Lower leg skin (tissue), 4 donors: ENCODE measurements around the gene HMG20A. TPM values are rescaled to one million over a fixed set of nuclear protein-coding genes. Genes with fewer than 3 reads are reported as not detected.

Experiments
- DNase-seq, 2 donors: peaks; one replicate each; pipeline ENCODE4 v3.0.0-alpha.2; 2019; ENCODE audit warnings: low spot score in 2 of 2
- H3K4me3 ChIP-seq: fragments of 200-600 bp; sonication (generic); 2 replicates; pipeline ENCODE4 v1.5.1; 2017; ENCODE audit warnings: mild to moderate bottlenecking, low read depth; ENCODE audit not compliant: poor library complexity, severe bottlenecking
- POLR2A ChIP-seq, 2 donors: fragments of 450-650 bp; IDR thresholded peaks; one replicate each; pipeline ENCODE4 v1.6.1; 2016 to 2017; ENCODE audit warnings: antibody characterized with exemption in 2 of 2, mild to moderate bottlenecking in 1 of 2, moderate library complexity in 1 of 2
- WGBS, 2 donors: methylation state at CpG; one replicate each; pipeline ENCODE4 v1.1.5; 2018; 5-methylcytosine and 5-hydroxymethylcytosine counted together
- intact Hi-C: fragments of 100-400 bp; cut with DNase I; formaldehyde crosslinking; loops from one replicate; pipeline ENCODE4 v1.15.0; 2023; ENCODE audit warnings: low total_unique reads
- total RNA-seq, 4 donors: library from RNA; depleted of rRNA; stranded (reverse); fragments of >200 nt; gene quantifications; one replicate each; pipeline ENCODE4 v1.1.0, GENCODE V29; 2016
- TF ChIP-seq, protein P1 (sequence below), 3 donors: fragments of 450-650 bp; IDR thresholded peaks; one replicate each; pipeline ENCODE4 v1.5.1; 2016; ENCODE audit warnings: antibody characterized with exemption in 3 of 3, mild to moderate bottlenecking in 3 of 3, moderate library complexity in 2 of 3

The HMG20A gene
- total RNA-seq, 4 donors from 2014 or later: 16.8 to 28.1 (median 22.5) TPM

- intact Hi-C loops: no loop called here
- TF ChIP-seq POLR2A (IDR thresholded peaks at IDR 0.05): no peak
- TF ChIP-seq, protein P1, sequence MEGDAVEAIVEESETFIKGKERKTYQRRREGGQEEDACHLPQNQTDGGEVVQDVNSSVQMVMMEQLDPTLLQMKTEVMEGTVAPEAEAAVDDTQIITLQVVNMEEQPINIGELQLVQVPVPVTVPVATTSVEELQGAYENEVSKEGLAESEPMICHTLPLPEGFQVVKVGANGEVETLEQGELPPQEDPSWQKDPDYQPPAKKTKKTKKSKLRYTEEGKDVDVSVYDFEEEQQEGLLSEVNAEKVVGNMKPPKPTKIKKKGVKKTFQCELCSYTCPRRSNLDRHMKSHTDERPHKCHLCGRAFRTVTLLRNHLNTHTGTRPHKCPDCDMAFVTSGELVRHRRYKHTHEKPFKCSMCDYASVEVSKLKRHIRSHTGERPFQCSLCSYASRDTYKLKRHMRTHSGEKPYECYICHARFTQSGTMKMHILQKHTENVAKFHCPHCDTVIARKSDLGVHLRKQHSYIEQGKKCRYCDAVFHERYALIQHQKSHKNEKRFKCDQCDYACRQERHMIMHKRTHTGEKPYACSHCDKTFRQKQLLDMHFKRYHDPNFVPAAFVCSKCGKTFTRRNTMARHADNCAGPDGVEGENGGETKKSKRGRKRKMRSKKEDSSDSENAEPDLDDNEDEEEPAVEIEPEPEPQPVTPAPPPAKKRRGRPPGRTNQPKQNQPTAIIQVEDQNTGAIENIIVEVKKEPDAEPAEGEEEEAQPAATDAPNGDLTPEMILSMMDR (IDR thresholded peaks at IDR 0.05): no peak
- no peak overlapping the region for H3K4me3 ChIP-seq
- DNase-seq: peak in 1 of 2 donors; percentile 15
- WGBS, 2 donors: 87 to 89% methylated on average over 7 of the region's 7 CpGs
These were observed 95.4 kb downstream of the HMG20A start for GRCh38 chr15:77516076-77516475.

- 84 to 96% methylated on average over 12 of the region's 12 CpGs for WGBS, 2 donors
- TF ChIP-seq, protein P1 (IDR thresholded peaks at IDR 0.05): no peak
- TF ChIP-seq POLR2A (IDR thresholded peaks at IDR 0.05): no peak
- H3K4me3 ChIP-seq: no peak overlapping the region
- peak in 1 of 2 donors; percentile 72 for DNase-seq
- intact Hi-C loops: no loop called here
These were observed 96.1 kb downstream of the HMG20A start for GRCh38 chr15:77516786-77517185.

GRCh38 chr15:77517579-77517978 lies 96.9 kb downstream of the HMG20A start:
- TF ChIP-seq, protein P1 (IDR thresholded peaks at IDR 0.05): no peak
- no peak for TF ChIP-seq POLR2A (IDR thresholded peaks at IDR 0.05)
- H3K4me3 ChIP-seq: no peak overlapping the region
- WGBS, 2 donors: 88 to 90% methylated on average over 7 of the region's 7 CpGs
- DNase-seq: no peak
- intact Hi-C loops: no loop called here

- intact Hi-C loops: no loop called here
- TF ChIP-seq POLR2A (IDR thresholded peaks at IDR 0.05): no peak
- TF ChIP-seq, protein P1 (IDR thresholded peaks at IDR 0.05): no peak
- WGBS, 2 donors: 94 to 95% methylated on average over 6 of the region's 6 CpGs
- DNase-seq: peak in 1 of 2 donors; percentile 56
- H3K4me3 ChIP-seq: no peak overlapping the region
These were observed 97.8 kb downstream of the HMG20A start for GRCh38 chr15:77518458-77518857.

DNA sequence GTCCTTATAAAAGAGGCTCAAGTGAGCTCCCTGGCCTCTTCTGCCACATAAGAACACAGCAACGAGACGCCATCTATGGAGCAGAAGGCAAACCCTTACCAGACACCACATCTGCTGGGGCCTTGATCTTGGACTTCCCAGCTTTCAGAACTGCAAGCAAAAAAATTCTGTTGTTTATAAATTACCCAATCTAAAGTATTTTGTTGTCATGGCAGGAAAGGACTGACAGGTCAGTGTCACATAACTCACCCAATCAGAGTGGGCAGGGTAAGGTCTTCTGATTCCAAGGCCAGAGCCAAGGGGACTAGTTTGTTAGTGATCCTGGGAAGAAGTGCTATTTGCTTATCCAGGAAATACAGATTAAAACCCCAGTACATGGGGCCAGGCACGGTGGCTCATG lies 98.9 kb downstream of the HMG20A start:
- no peak overlapping the region for H3K4me3 ChIP-seq
- DNase-seq: peak in 1 of 2 donors; percentile 36
- WGBS, 2 donors: 86 to 94% methylated on average over 3 of the region's 3 CpGs
- intact Hi-C loops: no loop called here
- no peak for TF ChIP-seq POLR2A (IDR thresholded peaks at IDR 0.05)
- TF ChIP-seq, protein P1 (IDR thresholded peaks at IDR 0.05): no peak

GRCh38 chr15:77521206-77521605 lies 100.5 kb downstream of the HMG20A start:
- WGBS, 2 donors: 93 to 94% methylated on average over 6 of the region's 6 CpGs
- intact Hi-C loops: no loop called here
- TF ChIP-seq, protein P1 (IDR thresholded peaks at IDR 0.05): no peak
- no peak overlapping the region for H3K4me3 ChIP-seq
- DNase-seq: no peak
